ENCODE results near the gene MIA3. TPM values are rescaled to one million over a fixed set of nuclear protein-coding genes. Genes with fewer than 3 reads are reported as not detected.

MIA3 gene, protein sequence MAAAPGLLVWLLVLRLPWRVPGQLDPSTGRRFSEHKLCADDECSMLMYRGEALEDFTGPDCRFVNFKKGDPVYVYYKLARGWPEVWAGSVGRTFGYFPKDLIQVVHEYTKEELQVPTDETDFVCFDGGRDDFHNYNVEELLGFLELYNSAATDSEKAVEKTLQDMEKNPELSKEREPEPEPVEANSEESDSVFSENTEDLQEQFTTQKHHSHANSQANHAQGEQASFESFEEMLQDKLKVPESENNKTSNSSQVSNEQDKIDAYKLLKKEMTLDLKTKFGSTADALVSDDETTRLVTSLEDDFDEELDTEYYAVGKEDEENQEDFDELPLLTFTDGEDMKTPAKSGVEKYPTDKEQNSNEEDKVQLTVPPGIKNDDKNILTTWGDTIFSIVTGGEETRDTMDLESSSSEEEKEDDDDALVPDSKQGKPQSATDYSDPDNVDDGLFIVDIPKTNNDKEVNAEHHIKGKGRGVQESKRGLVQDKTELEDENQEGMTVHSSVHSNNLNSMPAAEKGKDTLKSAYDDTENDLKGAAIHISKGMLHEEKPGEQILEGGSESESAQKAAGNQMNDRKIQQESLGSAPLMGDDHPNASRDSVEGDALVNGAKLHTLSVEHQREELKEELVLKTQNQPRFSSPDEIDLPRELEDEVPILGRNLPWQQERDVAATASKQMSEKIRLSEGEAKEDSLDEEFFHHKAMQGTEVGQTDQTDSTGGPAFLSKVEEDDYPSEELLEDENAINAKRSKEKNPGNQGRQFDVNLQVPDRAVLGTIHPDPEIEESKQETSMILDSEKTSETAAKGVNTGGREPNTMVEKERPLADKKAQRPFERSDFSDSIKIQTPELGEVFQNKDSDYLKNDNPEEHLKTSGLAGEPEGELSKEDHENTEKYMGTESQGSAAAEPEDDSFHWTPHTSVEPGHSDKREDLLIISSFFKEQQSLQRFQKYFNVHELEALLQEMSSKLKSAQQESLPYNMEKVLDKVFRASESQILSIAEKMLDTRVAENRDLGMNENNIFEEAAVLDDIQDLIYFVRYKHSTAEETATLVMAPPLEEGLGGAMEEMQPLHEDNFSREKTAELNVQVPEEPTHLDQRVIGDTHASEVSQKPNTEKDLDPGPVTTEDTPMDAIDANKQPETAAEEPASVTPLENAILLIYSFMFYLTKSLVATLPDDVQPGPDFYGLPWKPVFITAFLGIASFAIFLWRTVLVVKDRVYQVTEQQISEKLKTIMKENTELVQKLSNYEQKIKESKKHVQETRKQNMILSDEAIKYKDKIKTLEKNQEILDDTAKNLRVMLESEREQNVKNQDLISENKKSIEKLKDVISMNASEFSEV (N-terminal part only)
- total RNA-seq (10 to 100 TPM; 62.0 to 62.3 TPM), polyA plus RNA-seq (ENCODE audit: insufficient read length in 6 of 6) (10 to 100 TPM; 76.2 to 94.5 (median 86.5) TPM)
- long read RNA-seq, donor 1, transcript MIA3-210 (2 exons, 401 nt): major isoform, 7 of 82 reads
- long read RNA-seq, donor 1, partial matches to known transcripts: 52 of 82 reads
- long read RNA-seq, donor 1, other reads (novel, unspliced or antisense): 23 of 82 reads
- long read RNA-seq, donor 2, partial matches to known transcripts: 8 of 10 reads
- long read RNA-seq, donor 2, other reads (novel, unspliced or antisense): 0 of 10 reads
- long read RNA-seq, donor 3, partial matches to known transcripts: 0 of 3 reads
- long read RNA-seq, donor 3, other reads (novel, unspliced or antisense): 0 of 3 reads
- long read RNA-seq, donor 4, partial matches to known transcripts: 14 of 19 reads
- long read RNA-seq, donor 4, other reads (novel, unspliced or antisense): 4 of 19 reads
- long read RNA-seq, donor 5, full-length matches to known transcripts: 4 of 64 reads
- long read RNA-seq, donor 5, partial matches to known transcripts: 31 of 64 reads
- long read RNA-seq, donor 5, other reads (novel, unspliced or antisense): 29 of 64 reads
- long read RNA-seq, donor 6, partial matches to known transcripts: 16 of 34 reads
- long read RNA-seq, donor 6, other reads (novel, unspliced or antisense): 16 of 34 reads
- long read RNA-seq, donor 7, partial matches to known transcripts: 0 of 2 reads
- long read RNA-seq, donor 7, other reads (novel, unspliced or antisense): 0 of 2 reads
- long read RNA-seq, donor 8, partial matches to known transcripts: 8 of 9 reads
- long read RNA-seq, donor 8, other reads (novel, unspliced or antisense): 0 of 9 reads
- long read RNA-seq, donor 9: 0 reads
- long read RNA-seq, donor 10, partial matches to known transcripts: 7 of 8 reads
- long read RNA-seq, donor 10, other reads (novel, unspliced or antisense): 0 of 8 reads
- long read RNA-seq, donor 11, partial matches to known transcripts: 50 of 71 reads
- long read RNA-seq, donor 11, other reads (novel, unspliced or antisense): 17 of 71 reads
- long read RNA-seq, donor 12, partial matches to known transcripts: 7 of 8 reads
- long read RNA-seq, donor 12, other reads (novel, unspliced or antisense): 0 of 8 reads

DNA sequence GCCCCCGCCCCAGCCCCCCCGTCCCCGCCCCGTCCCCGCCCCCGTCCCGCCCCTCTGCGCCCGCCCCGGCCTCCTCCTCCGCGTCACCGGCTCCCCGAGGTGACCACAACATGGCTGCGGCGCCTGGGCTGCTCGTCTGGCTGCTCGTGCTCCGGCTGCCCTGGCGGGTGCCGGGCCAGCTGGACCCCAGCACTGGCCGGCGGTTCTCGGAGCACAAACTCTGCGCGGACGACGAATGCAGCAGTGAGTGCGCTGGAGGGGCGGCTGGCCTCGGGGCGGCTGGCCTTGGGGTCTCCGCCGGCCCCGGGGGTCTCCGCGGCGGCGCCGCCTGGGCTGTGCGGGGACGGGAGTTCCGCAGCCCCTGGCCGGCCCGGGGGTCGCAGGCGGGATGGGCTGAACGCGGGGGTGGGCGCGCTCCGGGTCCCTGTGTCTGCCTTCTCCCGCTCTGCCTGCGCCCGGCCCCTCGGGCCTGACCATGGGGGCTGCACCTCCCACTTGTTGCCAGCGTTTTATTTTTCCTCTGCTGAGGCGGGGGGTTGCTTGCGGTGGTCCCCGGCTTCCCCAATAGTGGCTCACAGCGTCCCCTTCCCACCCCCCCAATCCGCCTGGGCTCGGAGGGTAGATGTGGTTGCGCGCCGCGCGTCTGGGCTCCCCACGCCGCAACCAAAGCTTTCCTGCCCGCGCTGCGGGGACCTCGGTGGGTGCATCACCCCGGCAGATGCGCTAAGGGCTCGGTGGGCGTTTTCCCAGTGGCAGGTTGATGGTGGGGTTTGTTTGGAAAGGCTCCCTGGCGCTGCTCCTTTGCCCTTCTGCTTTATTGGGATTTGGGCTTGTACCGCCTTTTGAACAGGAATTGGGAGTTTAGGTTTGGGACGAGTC is at the start of gene MIA3:
TSS of gene MIA3 (plus strand) at position 97 of the 879 bp plus-strand sequence. CDS start at position 111, 14 bp downstream.
- TF ChIP-seq, protein P1, sequence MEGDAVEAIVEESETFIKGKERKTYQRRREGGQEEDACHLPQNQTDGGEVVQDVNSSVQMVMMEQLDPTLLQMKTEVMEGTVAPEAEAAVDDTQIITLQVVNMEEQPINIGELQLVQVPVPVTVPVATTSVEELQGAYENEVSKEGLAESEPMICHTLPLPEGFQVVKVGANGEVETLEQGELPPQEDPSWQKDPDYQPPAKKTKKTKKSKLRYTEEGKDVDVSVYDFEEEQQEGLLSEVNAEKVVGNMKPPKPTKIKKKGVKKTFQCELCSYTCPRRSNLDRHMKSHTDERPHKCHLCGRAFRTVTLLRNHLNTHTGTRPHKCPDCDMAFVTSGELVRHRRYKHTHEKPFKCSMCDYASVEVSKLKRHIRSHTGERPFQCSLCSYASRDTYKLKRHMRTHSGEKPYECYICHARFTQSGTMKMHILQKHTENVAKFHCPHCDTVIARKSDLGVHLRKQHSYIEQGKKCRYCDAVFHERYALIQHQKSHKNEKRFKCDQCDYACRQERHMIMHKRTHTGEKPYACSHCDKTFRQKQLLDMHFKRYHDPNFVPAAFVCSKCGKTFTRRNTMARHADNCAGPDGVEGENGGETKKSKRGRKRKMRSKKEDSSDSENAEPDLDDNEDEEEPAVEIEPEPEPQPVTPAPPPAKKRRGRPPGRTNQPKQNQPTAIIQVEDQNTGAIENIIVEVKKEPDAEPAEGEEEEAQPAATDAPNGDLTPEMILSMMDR (IDR thresholded peaks at IDR 0.05): no peak
- peak within 1 kb of the TSS; percentile 82 to 94 for H3K4me3 ChIP-seq
- H3K36me3 ChIP-seq: peaks cover 0 to under 1% of the 10 kb centered on the region in 2 donors
- peak; percentile 15 to 96 (median 57) for DNase-seq
- H3K9me3 ChIP-seq: no peaks in the 10 kb centered on the region
- peaks cover 7 to 12% of the 10 kb centered on the region in 2 donors for H3K27me3 ChIP-seq
- ATAC-seq: peak; percentile 79
- peak within 1 kb of the TSS; percentile 65 to 79 for H3K27ac ChIP-seq
- intact Hi-C loops (cut with DNase I): no loop called here
- peaks cover 0 to 14% of the 10 kb centered on the region in 2 donors for H3K4me1 ChIP-seq

DNA sequence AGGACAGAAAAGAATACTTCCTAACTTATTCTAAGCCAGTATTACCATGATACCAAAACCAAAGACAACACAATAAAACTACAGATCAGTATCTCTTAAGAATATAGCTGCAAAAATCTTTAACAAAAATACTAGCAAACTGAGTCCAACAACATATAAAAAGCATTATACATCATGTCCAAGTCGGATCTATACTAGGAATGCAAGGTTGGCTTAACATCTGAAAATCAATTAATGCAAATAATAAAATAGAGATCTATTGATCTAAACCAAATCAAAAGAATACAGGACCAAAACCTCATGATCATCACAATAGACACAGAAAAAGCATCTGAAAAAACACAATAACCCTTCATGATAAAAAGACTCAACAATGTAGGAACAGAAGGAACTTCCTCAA is 47.1 kb upstream of the MIA3 start:
- peaks cover 0 to 50% of the 10 kb centered on the region in 2 donors for H3K36me3 ChIP-seq
- ATAC-seq (no peak), DNase-seq (no peak)
- H3K4me1 ChIP-seq: no peaks in the 10 kb centered on the region
- intact Hi-C loops (cut with DNase I): no loop called here
- TF ChIP-seq, protein P1 (IDR thresholded peaks at IDR 0.05): no peak
- no peak overlapping the region for H3K27ac ChIP-seq
- peaks cover 0 to 5% of the 10 kb centered on the region in 2 donors for H3K9me3 ChIP-seq
- H3K4me3 ChIP-seq: no peak overlapping the region
- no peaks in the 10 kb centered on the region for H3K27me3 ChIP-seq

DNA sequence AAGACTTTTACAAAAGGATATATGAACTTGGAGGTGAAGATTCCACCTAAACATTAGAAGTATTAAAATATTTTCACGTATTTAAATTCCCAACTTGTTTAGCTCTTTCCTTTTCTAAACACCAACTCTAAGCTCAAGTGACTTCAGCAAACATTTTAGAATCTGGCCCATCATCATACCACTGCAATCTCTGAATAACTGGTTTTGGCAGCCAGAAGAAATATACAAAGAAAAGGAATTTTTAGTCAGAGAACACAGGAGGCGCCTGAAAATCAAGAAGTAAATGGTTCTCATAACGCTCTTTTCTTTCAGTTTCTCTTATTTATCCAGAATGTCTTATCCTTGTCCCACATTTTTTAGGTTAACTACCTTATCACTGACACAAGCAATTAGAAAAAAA is 38.6 kb upstream of the MIA3 start:
- intact Hi-C loops (cut with DNase I): no loop called here
- TF ChIP-seq, protein P1 (IDR thresholded peaks at IDR 0.05): no peak
- Histone ChIP-seq H3K27me3 (no peaks in the 10 kb centered on the region), H3K4me3 (no peak overlapping the region), H3K36me3 (peaks cover 0 to 44% of the 10 kb centered on the region in 2 donors), H3K4me1 (peaks cover 0 to 14% of the 10 kb centered on the region in 2 donors), H3K9me3 (no peaks in the 10 kb centered on the region), H3K27ac (no peak overlapping the region)
- no peak for ATAC-seq
- no peak for DNase-seq
